Peyer's patch (tissue), 4 donors: ENCODE measurements around the gene CUL5.

Source experiments
- CTCF ChIP-seq, 6 experiments: fragments of 450-650 bp in 4 of 6; fragments of 200-600 bp in 2 of 6; sonication (generic) in 1 of 6; IDR thresholded peaks; one replicate each; pipeline ENCODE4 v1.5.1; 2017 to 2019; ENCODE audit warnings: antibody characterized with exemption in 6 of 6, mild to moderate bottlenecking in 3 of 6, moderate library complexity in 1 of 6
- POLR2A ChIP-seq, 2 donors: fragments of 450-650 bp; IDR thresholded peaks; one replicate each; pipeline ENCODE4 v1.5.1; 2017; ENCODE audit warnings: antibody characterized with exemption in 2 of 2, mild to moderate bottlenecking in 2 of 2, moderate library complexity in 2 of 2

GRCh38 chr11:108135845-108136544, 127.3 kb downstream of the CUL5 start:
- TF ChIP-seq POLR2A (IDR thresholded peaks at IDR 0.05), result no peak
- TF ChIP-seq CTCF (IDR thresholded peaks at IDR 0.05), result peak in 2 of 6 experiments; percentile 8 to 12
